SK-N-SH treated with all-trans-retinoic acid at 6 μM for 48 hours (cell line): Measurements from ENCODE around the gene GAGE10.
"Not testable (repeated sequence)": the region's sequence is repeated elsewhere in the genome, so short reads cannot be mapped to it uniquely, and the experiment has no call there.

Source experiments
- ATAC-seq: fragments of 200-7000 bp; cut with Tn5 transposase; 3 replicates; pipeline ENCODE4 v1.9.1; 2020; ENCODE audit warnings: mild to moderate bottlenecking, moderate library complexity

GAGE10 gene

GRCh38 chrX:49344496-49345175, 41.2 kb downstream of the GAGE10 start:
- not testable (repeated sequence) for ATAC-seq

GRCh38 chrX:49345402-49345801, 42.0 kb downstream of the GAGE10 start:
- not testable (repeated sequence) for ATAC-seq

- ATAC-seq, result not testable (repeated sequence)
Measured at GRCh38 chrX:49346150-49346549, 42.7 kb downstream of the GAGE10 start.
